ENCODE measurements around the gene RMRP.

DNA sequence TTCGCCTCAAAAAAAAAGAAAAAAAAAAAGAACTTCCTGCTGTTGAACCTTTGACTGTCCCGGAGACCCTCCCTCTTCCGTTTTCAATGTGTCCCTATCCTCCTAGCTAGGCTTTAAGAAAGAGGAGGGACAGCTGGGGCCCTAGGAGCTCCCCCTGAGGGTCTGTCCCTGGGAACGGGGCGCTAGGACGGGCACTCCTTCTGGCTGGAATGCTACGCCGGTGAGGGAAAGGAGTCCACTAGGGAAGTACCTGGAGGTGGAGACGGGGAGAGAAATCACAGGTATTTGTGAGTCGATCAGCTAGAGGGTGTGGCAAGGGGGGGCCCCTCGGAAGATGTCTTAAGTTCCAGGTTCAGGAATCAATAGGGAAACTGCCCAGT is 11.7 kb downstream of the RMRP start:
- TF ChIP-seq POLR2AphosphoS5 (IDR thresholded peaks at IDR 0.05; ENCODE audit: borderline replicate concordance, low read depth, low read length), result no peak
- no peak for TF ChIP-seq EZH2 (IDR thresholded peaks at IDR 0.05)
- no peak for TF ChIP-seq FOXP2 (optimal IDR thresholded peaks at IDR 0.05; ENCODE audit: control extremely low read depth, extremely low read length, insufficient read depth)

Measured in SK-N-MC (cell line).